ENCODE results near the gene CDH24.

DNA sequence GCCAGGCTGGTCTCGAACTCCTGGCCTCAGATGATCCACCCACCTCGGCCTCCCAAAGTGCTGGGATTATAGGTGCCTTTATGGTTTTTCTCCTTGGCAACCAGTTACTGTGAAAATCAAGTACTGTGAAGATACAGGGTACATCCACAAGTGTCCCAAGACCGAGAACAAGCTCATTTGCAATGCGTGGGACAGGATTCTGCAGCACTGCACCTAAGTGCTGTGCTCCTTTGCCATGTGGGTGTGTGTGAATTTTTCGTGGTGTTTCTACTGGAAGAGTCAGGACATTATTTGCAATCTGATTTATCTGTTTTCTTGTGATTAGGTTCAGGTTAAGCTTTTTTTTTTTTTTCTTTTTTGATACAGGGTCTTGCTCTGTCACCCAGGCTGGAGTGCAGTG lies 40.2 kb downstream of the CDH24 start:
- TF ChIP-seq, protein P1, sequence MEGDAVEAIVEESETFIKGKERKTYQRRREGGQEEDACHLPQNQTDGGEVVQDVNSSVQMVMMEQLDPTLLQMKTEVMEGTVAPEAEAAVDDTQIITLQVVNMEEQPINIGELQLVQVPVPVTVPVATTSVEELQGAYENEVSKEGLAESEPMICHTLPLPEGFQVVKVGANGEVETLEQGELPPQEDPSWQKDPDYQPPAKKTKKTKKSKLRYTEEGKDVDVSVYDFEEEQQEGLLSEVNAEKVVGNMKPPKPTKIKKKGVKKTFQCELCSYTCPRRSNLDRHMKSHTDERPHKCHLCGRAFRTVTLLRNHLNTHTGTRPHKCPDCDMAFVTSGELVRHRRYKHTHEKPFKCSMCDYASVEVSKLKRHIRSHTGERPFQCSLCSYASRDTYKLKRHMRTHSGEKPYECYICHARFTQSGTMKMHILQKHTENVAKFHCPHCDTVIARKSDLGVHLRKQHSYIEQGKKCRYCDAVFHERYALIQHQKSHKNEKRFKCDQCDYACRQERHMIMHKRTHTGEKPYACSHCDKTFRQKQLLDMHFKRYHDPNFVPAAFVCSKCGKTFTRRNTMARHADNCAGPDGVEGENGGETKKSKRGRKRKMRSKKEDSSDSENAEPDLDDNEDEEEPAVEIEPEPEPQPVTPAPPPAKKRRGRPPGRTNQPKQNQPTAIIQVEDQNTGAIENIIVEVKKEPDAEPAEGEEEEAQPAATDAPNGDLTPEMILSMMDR (IDR thresholded peaks at IDR 0.05) = no peak
- TF ChIP-seq EZH2 (IDR thresholded peaks at IDR 0.05) = no peak
